Caco-2 (cell line): ENCODE results near the gene TACC3. TPM values are rescaled to one million over a fixed set of nuclear protein-coding genes. Genes with fewer than 3 reads are reported as not detected.

Experiments
- BruUV-seq: library from RNA; stranded (reverse); fragments of 400-500 nt; replicated peaks from 2 replicates; lab custom pipeline; 2021; lab: Mats Ljungman, UMichigan
- CTCF ChIA-PET: fragments of 300-600 bp; sonication (Branson Sonifier 250); formaldehyde crosslinking; loops from one replicate; lab custom pipeline; 2022; ENCODE audit warnings: antibody characterized with exemption; lab: Charles Lee
- POLR2A ChIA-PET: fragments of 300-600 bp; sonication (Branson Sonifier 250); formaldehyde crosslinking; loops from one replicate; lab custom pipeline; 2022; ENCODE audit warnings: antibody characterized with exemption; lab: Charles Lee
- DNase-seq, 2 experiments: peaks; one replicate each; pipeline versions ENCODE4 v3.0.0 to v3.0.0-alpha.2; 2020 to 2022
- H3K27me3 ChIP-seq: replicated peaks from 2 replicates; pipeline ENCODE4 v1.6.0; 2011; ENCODE audit warnings: low read length; ENCODE audit not compliant: control insufficient read depth, insufficient read depth
- H3K36me3 ChIP-seq: 2 replicates; pipeline ENCODE4 v1.5.1; 2011; ENCODE audit warnings: low read length; ENCODE audit not compliant: control insufficient read depth, insufficient read depth
- H3K4me1 ChIP-seq: fragments of 250-450 bp; sonication (Bioruptor Pico); 2 replicates; pipeline ENCODE4 v1.5.1; 2020; ENCODE audit warnings: mild to moderate bottlenecking
- H3K4me3 ChIP-seq: 2 replicates; pipeline ENCODE4 v1.5.1; 2011; ENCODE audit warnings: low read depth, mild to moderate bottlenecking, control low read depth, low read length
- H3K9me3 ChIP-seq: fragments of 250-450 bp; sonication (Bioruptor Pico); 2 replicates; pipeline ENCODE4 v1.5.1; 2020; ENCODE audit warnings: mild to moderate bottlenecking, moderate library complexity
- H3K27ac Mint-ChIP-seq: one replicate; pipeline ENCODE4 v1.8.0; 2022; ENCODE audit warnings: mixed read lengths; ENCODE audit not compliant: unreplicated experiment
- H3K27me3 Mint-ChIP-seq: one replicate; pipeline ENCODE4 v1.8.0; 2022; ENCODE audit warnings: mixed read lengths; ENCODE audit not compliant: insufficient read depth, unreplicated experiment
- H3K36me3 Mint-ChIP-seq: one replicate; pipeline ENCODE4 v1.8.0; 2022; ENCODE audit warnings: mild to moderate bottlenecking, mixed read lengths; ENCODE audit not compliant: insufficient read depth, unreplicated experiment
- H3K4me1 Mint-ChIP-seq: one replicate; pipeline ENCODE4 v1.8.0; 2022; ENCODE audit warnings: low read depth, mixed read lengths; ENCODE audit not compliant: unreplicated experiment
- H3K4me3 Mint-ChIP-seq: one replicate; pipeline ENCODE4 v1.8.0; 2022; ENCODE audit warnings: mild to moderate bottlenecking, moderate library complexity, mixed read lengths; ENCODE audit not compliant: unreplicated experiment
- H3K9me3 Mint-ChIP-seq: one replicate; pipeline ENCODE4 v1.8.0; 2022; ENCODE audit warnings: mixed read lengths; ENCODE audit not compliant: unreplicated experiment
- intact Hi-C: fragments of 100-400 bp; cut with micrococcal nuclease; formaldehyde crosslinking; loops from one replicate; pipeline ENCODE4 v1.10.0; 2022; ENCODE audit not compliant: unreplicated experiment
- total RNA-seq: library from RNA; stranded (reverse); gene quantifications from 2 replicates; pipeline ENCODE4 v1.2.3, GENCODE V29; 2022
- TF ChIP-seq, protein P1 (sequence below), 2 experiments: fragments of 200-600 bp in 1 of 2; IDR thresholded peaks; 1 replicate in 1 of 2; 2 replicates in 1 of 2; pipeline versions ENCODE4 v1.5.1 to v1.8.0; 2011 to 2022; ENCODE audit warnings: antibody characterized with exemption in 1 of 2, control low read depth in 1 of 2, inconsistent platforms in 1 of 2, low read depth in 1 of 2, low read length in 1 of 2, mild to moderate bottlenecking in 1 of 2, moderate library complexity in 1 of 2; ENCODE audit not compliant: insufficient read depth in 1 of 2, severe bottlenecking in 1 of 2, unreplicated experiment in 1 of 2

The TACC3 gene
- total RNA-seq, 1 experiment from 2014 or later, result 106 TPM

DNA sequence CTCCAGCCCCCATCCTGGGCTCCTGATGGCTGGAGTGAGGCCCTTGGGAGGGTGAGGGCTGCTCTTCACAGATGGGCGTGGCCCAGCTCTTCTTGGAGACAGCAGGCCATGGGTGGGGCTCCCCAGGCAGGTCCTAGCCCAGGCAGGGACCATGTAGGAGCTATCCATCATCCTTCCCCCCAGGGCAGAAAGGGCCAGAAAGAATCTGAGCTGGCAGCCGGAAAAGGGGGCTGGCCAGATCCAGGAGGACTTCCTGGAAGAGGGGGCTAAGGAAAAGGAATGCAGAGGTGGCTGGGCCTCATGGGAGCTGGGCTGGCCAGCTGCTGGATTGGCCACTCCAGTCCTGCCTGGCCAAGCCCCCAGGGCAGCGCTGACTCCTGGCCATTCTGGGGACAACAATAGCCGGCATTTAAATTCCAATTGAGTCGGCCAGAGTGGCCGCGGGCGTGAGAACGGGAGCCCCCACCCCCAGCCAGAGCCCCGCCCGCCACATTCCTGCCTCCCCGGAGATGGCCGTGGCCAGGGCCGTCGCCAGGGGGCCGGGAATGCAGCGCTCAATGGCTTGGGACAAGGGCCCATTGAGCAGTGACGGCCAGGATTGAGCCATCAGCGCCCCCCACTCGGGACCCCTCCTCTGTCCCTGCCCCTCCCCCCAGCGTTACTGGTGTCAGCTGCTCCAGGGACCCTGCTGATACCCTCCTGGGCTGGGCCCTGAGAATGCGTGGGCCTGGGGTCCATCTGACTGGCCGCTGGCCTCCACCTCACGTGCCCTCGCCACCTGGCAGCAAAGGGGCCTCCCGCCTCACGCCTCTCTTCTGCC is 56.7 kb downstream of the TACC3 start:
- POLR2A ChIA-PET, result interaction anchor here (1.4 kb wide), 1 partner anchor 10 kb away, joined by 5 read pairs; no protein-coding TSS in a partner anchor
- H3K9me3 ChIP-seq, result no peaks in the 10 kb centered on the region
- H3K27ac Mint-ChIP-seq, result no peak overlapping the region
- no TSS peak for BruUV-seq
- no peaks in the 10 kb centered on the region for H3K27me3 Mint-ChIP-seq
- CTCF ChIA-PET, result interaction anchor here (0.7 to 1.1 kb wide), 3 partner anchors 9 to 85 kb away, joined by 3 to 4 read pairs (median 3); no protein-coding TSS in a partner anchor
- no peaks in the 10 kb centered on the region for H3K36me3 ChIP-seq
- peaks cover 4% of the 10 kb centered on the region for H3K36me3 Mint-ChIP-seq
- no peaks in the 10 kb centered on the region for H3K27me3 ChIP-seq
- intact Hi-C loops, result no loop called here
- TF ChIP-seq, protein P1, sequence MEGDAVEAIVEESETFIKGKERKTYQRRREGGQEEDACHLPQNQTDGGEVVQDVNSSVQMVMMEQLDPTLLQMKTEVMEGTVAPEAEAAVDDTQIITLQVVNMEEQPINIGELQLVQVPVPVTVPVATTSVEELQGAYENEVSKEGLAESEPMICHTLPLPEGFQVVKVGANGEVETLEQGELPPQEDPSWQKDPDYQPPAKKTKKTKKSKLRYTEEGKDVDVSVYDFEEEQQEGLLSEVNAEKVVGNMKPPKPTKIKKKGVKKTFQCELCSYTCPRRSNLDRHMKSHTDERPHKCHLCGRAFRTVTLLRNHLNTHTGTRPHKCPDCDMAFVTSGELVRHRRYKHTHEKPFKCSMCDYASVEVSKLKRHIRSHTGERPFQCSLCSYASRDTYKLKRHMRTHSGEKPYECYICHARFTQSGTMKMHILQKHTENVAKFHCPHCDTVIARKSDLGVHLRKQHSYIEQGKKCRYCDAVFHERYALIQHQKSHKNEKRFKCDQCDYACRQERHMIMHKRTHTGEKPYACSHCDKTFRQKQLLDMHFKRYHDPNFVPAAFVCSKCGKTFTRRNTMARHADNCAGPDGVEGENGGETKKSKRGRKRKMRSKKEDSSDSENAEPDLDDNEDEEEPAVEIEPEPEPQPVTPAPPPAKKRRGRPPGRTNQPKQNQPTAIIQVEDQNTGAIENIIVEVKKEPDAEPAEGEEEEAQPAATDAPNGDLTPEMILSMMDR (IDR thresholded peaks at IDR 0.05; ENCODE audit: insufficient read depth in 1 of 2, low read depth in 1 of 2, low read length in 1 of 2, severe bottlenecking in 1 of 2, unreplicated experiment in 1 of 2), result peak in 1 of 2 experiments; percentile 19
- no peaks in the 10 kb centered on the region for H3K9me3 Mint-ChIP-seq
- no peaks in the 10 kb centered on the region for H3K4me1 Mint-ChIP-seq
- peak; percentile 60 to 86 for DNase-seq
- H3K4me3 ChIP-seq, result no peak overlapping the region
- no peak overlapping the region for H3K4me3 Mint-ChIP-seq
- H3K4me1 ChIP-seq, result peaks cover 28% of the 10 kb centered on the region

DNA sequence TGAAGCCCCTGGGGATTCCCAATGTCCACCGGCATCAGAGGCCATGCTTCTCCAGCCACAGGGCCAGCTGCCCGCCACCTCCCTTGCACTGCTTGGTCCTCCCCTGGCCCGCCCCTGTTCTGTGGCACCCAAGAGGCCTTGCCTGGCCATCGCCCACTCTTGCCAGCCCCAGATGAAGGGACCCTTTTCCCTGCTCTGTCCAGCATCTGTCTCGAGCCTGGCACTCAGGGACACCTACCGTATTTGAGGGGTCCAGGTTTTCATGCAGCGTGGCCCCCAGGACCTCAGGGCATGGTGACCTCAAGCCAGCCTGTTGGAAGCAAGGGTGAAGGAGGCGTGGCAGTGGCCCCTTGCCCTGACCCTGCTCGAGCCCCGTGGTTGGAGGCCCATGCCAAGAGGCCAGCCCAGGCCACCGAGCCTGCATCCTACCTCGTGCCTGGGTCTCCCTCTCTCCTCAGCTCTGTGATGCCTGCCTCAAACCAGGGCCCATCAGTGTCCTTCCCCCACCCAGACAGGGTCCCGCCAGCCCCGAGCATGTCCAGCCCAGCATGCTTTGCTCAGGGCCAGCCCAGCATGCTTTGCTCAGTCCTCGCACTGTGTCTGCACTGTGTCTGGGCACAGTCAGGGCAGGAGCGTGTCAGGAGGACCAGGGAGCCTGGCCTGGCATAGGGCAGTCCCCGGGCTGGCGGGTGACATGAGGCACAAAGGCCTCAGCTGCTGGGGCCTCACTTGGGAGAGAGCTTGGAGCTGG is 57.5 kb downstream of the TACC3 start:
- Histone ChIP-seq H3K27me3 (no peaks in the 10 kb centered on the region), H3K36me3 (no peaks in the 10 kb centered on the region), H3K4me3 (no peak overlapping the region), H3K4me1 (peaks cover 28% of the 10 kb centered on the region), H3K9me3 (no peaks in the 10 kb centered on the region)
- BruUV-seq, result no TSS peak
- Mint-ChIP-seq H3K9me3 (no peaks in the 10 kb centered on the region), H3K4me1 (no peaks in the 10 kb centered on the region), H3K4me3 (no peak overlapping the region), H3K27ac (peak overlapping the region; percentile 66), H3K36me3 (peaks cover 4% of the 10 kb centered on the region), H3K27me3 (no peaks in the 10 kb centered on the region)
- TF ChIP-seq, protein P1 (IDR thresholded peaks at IDR 0.05; ENCODE audit: insufficient read depth in 1 of 2, low read depth in 1 of 2, low read length in 1 of 2, severe bottlenecking in 1 of 2, unreplicated experiment in 1 of 2), result no peak
- ChIA-PET CTCF (interaction anchor here (0.9 kb wide), 1 partner anchor 16 kb away, joined by 5 read pairs; no protein-coding TSS in a partner anchor), POLR2A (no interaction called here)
- DNase-seq, result no peak
- intact Hi-C loops, result no loop called here
